HG03139 (cell line): ENCODE results near the gene CHST15.

Experiments
- ATAC-seq: cut with Tn5 transposase; IDR thresholded peaks from one replicate; pipeline ENCODE4 v1.9.1; 2021; ENCODE audit not compliant: unreplicated experiment

The CHST15 gene

GRCh38 chr10:124066781-124067714, 26.4 kb downstream of the CHST15 start:
- no peak for ATAC-seq

- ATAC-seq: no peak
These were observed 27.2 kb downstream of the CHST15 start for GRCh38 chr10:124066126-124066700.

GRCh38 chr10:124065382-124066125, 27.8 kb downstream of the CHST15 start:
- no peak for ATAC-seq

GRCh38 chr10:124064676-124065075, 28.7 kb downstream of the CHST15 start:
- ATAC-seq: no peak

GRCh38 chr10:124063750-124064603, 29.4 kb downstream of the CHST15 start:
- ATAC-seq: no peak

- no peak for ATAC-seq
These were observed 31.0 kb downstream of the CHST15 start for GRCh38 chr10:124062390-124062789.

GRCh38 chr10:124061030-124061429, 32.4 kb downstream of the CHST15 start:
- no peak for ATAC-seq

- ATAC-seq: no peak
These were observed 33.2 kb downstream of the CHST15 start for GRCh38 chr10:124060148-124060720.

- ATAC-seq: no peak
These were observed 33.8 kb downstream of the CHST15 start for GRCh38 chr10:124059551-124059950.

- no peak for ATAC-seq
These were observed 34.9 kb downstream of the CHST15 start for GRCh38 chr10:124058346-124059003.

- ATAC-seq: no peak
These were observed 35.8 kb downstream of the CHST15 start for GRCh38 chr10:124057601-124058000.

- no peak for ATAC-seq
These were observed 36.9 kb downstream of the CHST15 start for GRCh38 chr10:124056337-124056980.

GRCh38 chr10:124053971-124054370, 39.4 kb downstream of the CHST15 start:
- no peak for ATAC-seq

GRCh38 chr10:124052561-124052960, 40.8 kb downstream of the CHST15 start:
- ATAC-seq: no peak

- ATAC-seq: no peak
These were observed 43.1 kb downstream of the CHST15 start for GRCh38 chr10:124050021-124051015.

- ATAC-seq: no peak
These were observed 43.9 kb downstream of the CHST15 start for GRCh38 chr10:124049484-124049883.

GRCh38 chr10:124048371-124049290, 44.8 kb downstream of the CHST15 start:
- no peak for ATAC-seq
